ENCODE results near the gene EDN1.

- TF ChIP-seq, protein P1, sequence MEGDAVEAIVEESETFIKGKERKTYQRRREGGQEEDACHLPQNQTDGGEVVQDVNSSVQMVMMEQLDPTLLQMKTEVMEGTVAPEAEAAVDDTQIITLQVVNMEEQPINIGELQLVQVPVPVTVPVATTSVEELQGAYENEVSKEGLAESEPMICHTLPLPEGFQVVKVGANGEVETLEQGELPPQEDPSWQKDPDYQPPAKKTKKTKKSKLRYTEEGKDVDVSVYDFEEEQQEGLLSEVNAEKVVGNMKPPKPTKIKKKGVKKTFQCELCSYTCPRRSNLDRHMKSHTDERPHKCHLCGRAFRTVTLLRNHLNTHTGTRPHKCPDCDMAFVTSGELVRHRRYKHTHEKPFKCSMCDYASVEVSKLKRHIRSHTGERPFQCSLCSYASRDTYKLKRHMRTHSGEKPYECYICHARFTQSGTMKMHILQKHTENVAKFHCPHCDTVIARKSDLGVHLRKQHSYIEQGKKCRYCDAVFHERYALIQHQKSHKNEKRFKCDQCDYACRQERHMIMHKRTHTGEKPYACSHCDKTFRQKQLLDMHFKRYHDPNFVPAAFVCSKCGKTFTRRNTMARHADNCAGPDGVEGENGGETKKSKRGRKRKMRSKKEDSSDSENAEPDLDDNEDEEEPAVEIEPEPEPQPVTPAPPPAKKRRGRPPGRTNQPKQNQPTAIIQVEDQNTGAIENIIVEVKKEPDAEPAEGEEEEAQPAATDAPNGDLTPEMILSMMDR (IDR thresholded peaks at IDR 0.05) = peak; percentile 24 to 70 (median 50)
- TF ChIP-seq POLR2A (IDR thresholded peaks at IDR 0.05) (peak in 1 of 2 donors; percentile 50), POLR2AphosphoS5 (IDR thresholded peaks at IDR 0.05) (peak in 3 of 4 donors; percentile 54 to 66 (median 66)), EP300 (IDR thresholded peaks at IDR 0.05) (no peak)
Observed at GRCh38 chr6:12289933-12290820, at the start of gene EDN1.

Data from sigmoid colon (tissue), 4 donors.